ENCODE data around the gene COL4A5. TPM values are rescaled to one million over a fixed set of nuclear protein-coding genes. Genes with fewer than 3 reads are reported as not detected.

The COL4A5 gene
- total and polyA plus RNA-seq, 2 of the 8 experiments (the other 6 are each of a cell fraction or from before 2014, with no cell fraction given), result 24.9 to 30.2 TPM

DNA sequence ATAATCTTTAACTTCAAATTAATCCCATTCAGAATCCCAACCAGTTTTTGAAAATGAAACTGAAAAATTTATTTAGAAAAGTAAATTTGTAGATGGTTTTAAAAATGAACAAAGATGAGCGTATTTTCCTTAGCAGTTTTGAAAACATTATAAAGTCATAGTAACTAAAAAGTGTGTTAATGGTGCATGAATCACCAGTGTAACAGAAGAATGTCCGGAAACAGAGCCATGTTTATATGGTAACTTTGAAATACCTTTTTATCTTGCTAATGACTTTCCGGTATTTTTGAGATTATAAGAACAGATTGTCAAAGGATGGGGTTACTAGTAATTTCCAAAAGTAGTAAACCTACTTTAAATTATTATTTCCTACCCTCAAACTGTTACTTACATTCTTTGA lies 150.9 kb downstream of the COL4A5 start:
- Histone ChIP-seq H2BK15ac (ENCODE audit: low read length) (no peak overlapping the region), H3K14ac (ENCODE audit: insufficient read length) (no peak overlapping the region), H2AK5ac (ENCODE audit: low read depth, low read length) (no peak overlapping the region), H3K4me1 (replicated peaks in 1 of 4; ENCODE audit: control insufficient read depth in 3 of 4, insufficient read depth in 4 of 4, low read length in 3 of 4) (no peaks in the 10 kb centered on the region), H2BK5ac (ENCODE audit: low read depth, low read length) (no peak overlapping the region), H4K20me1 (replicated peaks in 1 of 2; ENCODE audit: control insufficient read depth in 1 of 2, insufficient read depth in 2 of 2, low read length in 2 of 2) (no peaks in the 10 kb centered on the region), H4K5ac (ENCODE audit: insufficient read length, low read depth, low read length) (no peak overlapping the region), H3K27me3 (replicated peaks in 1 of 4; ENCODE audit: control insufficient read depth in 3 of 4, extremely low read depth in 1 of 4, insufficient read depth in 3 of 4, low read length in 3 of 4) (no peaks in the 10 kb centered on the region), H3K9me3 (ENCODE audit: insufficient read depth in 2 of 2, low read depth in 1 of 2, low read length in 1 of 2) (no peaks in the 10 kb centered on the region), H3K4me2 (ENCODE audit: insufficient read depth in 1 of 2, low read depth in 2 of 2, low read length in 2 of 2) (no peak overlapping the region), H3K23me2 (ENCODE audit: low read depth, low read length) (no peaks in the 10 kb centered on the region), H3K9ac (replicated peaks in 1 of 4; ENCODE audit: extremely low read depth in 1 of 4, low read depth in 3 of 4, low read length in 3 of 4) (no peak overlapping the region), H3K36me3 (ENCODE audit: control insufficient read depth in 2 of 4, insufficient read depth in 4 of 4, low read length in 3 of 4) (peaks cover 0 to 6% (median 0%) of the 10 kb centered on the region in 4 experiments; a peak in 2 of 8 replicates), H3K4ac (replicated peaks; ENCODE audit: insufficient read length, low read depth, low read length) (no peak overlapping the region), H3K4me3 (ENCODE audit: extremely low read depth in 1 of 4, insufficient read depth in 2 of 4, low read depth in 3 of 4, low read length in 4 of 4) (no peak overlapping the region), H2BK20ac (ENCODE audit: low read length) (no peak overlapping the region), H4K8ac (ENCODE audit: extremely low read depth, insufficient read depth, low read length) (no peak overlapping the region), H3K18ac (ENCODE audit: extremely low read depth, low read length) (no peak overlapping the region), H3K79me2 (ENCODE audit: control insufficient read depth in 1 of 2, insufficient read depth in 2 of 2, low read length in 2 of 2) (no peaks in the 10 kb centered on the region), H3K23ac (ENCODE audit: insufficient read length) (no peak overlapping the region), H4K91ac (replicated peaks; ENCODE audit: insufficient read length, low read length) (no peak overlapping the region), H2BK120ac (replicated peaks; ENCODE audit: low read depth, low read length) (no peak overlapping the region), H3K27ac (ENCODE audit: low read depth, low read length) (no peak overlapping the region), H2BK12ac (ENCODE audit: low read depth, low read length) (no peak overlapping the region), H2AFZ (ENCODE audit: low read length) (no peak overlapping the region), H3K56ac (replicated peaks; ENCODE audit: insufficient read length, low read depth, low read length) (no peak overlapping the region), H3K79me1 (ENCODE audit: low read depth, low read length) (no peaks in the 10 kb centered on the region)
- ChIA-PET POLR2A (ENCODE audit: partially characterized antibody) (no interaction called here), CTCF (ENCODE audit: partially characterized antibody) (no interaction called here)
- TF ChIP-seq, protein P1, sequence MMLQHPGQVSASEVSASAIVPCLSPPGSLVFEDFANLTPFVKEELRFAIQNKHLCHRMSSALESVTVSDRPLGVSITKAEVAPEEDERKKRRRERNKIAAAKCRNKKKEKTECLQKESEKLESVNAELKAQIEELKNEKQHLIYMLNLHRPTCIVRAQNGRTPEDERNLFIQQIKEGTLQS (IDR thresholded peaks at IDR 0.05; ENCODE audit: insufficient read depth, low read depth, low read length), result no peak
- no peak for TF ChIP-seq HDAC6 (IDR thresholded peaks at IDR 0.05; ENCODE audit: low read depth, low read length)
- no peak for TF ChIP-seq SIRT6 (IDR thresholded peaks at IDR 0.05; ENCODE audit: low read length)
- TF ChIP-seq SIX5 (IDR thresholded peaks at IDR 0.05; ENCODE audit: low read depth, low read length), result no peak
- TF ChIP-seq POLR2AphosphoS5 (IDR thresholded peaks at IDR 0.05; ENCODE audit: low read depth, low read length), result no peak
- no peak for TF ChIP-seq CHD1 (IDR thresholded peaks at IDR 0.05; ENCODE audit: low read depth, low read length)
- DNase-seq (ENCODE audit: low read depth in 1 of 2, low spot score in 2 of 2), result no peak
- 96% methylated on average over 3 of the region's 3 CpGs; no CpG with 5 or more reads in 1 of the 2 experiments for WGBS, 2 experiments (ENCODE audit: extremely low coverage in 1 of 2, insufficient coverage in 1 of 2, insufficient read length in 1 of 2, insufficient replicate concordance in 2 of 2, low coverage in 1 of 2, low lambda C conversion rate in 2 of 2, missing lambda C conversion rate in 1 of 2)
- FAIRE-seq, result peak; percentile 48

All from H1 (cell line).